ENCODE data around the gene VPS51.

VPS51 gene

GRCh38 chr11:65095974-65096806 lies at the start of gene VPS51:
Gene VPS51 (plus strand): TSS chr11:65096214. CDS start chr11:65096251, 37 bp downstream.
- DNase-seq = peak; percentile 91

DNA sequence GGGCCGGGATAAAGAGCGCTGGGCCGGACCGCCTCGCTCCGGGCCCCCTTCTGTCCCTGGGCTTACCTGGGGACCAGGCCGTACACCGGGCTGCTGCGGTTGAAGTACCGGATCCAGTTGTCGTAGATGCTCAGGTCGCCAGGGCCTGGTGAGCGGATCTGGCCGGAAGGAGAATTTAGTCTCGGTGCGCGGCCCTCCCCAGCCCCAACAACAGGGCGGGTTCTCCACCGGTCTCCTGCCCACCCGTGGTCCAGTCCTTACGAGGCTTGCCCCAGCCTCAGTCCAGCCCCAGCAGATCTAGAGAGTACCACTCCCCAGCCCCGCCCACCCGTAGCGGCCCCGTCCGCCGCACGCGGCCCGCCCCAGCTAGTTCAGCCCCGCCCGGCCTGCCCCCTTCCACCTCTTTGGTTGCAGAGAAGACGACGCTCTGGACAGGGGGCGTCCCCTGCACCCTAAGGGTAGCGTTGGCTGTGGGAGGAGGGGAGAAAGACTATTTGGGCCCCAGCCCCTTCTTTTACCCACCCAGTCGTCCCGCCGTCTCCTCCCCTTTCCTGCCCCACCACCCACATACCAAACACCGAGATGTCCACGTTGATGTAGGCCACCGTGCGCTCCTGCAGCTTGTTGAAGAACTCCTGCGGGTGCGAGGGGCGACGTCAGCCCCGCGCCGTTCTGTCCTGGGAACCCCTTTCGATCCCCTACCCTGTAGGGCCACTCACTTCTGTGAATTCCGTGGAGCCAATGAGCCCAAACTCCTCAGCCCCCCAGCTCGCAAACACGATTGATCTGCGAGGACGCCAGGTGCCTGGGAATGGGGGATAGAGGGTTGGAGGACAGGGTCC lies 48.2 kb upstream of the VPS51 start:
- peak; percentile 65 for DNase-seq

DNA sequence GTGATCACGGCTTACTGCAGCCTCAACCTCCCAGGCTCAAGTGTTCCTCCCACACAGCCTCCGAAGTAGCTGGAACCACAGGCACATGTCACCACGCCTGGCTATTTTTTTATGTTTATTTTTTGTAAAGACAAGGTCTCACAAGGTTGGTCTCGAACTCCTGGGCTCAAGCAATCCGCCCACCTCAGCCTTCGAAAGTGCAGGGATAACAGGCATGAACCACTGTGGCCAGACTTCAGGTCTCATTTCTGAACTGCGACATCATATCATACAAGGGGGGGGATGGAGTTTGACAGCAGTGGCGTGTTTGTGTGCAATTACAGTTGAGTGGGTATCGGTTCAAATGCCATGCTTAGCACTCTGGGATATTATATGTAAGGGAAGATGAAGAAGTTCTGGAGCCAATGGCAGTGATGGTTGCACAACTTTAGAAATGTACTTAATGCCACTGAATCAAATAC lies 44.6 kb upstream of the VPS51 start:
- peak; percentile 53 for DNase-seq

GRCh38 chr11:65053827-65054508 lies 42.0 kb upstream of the VPS51 start:
- peak; percentile 47 for DNase-seq

DNA sequence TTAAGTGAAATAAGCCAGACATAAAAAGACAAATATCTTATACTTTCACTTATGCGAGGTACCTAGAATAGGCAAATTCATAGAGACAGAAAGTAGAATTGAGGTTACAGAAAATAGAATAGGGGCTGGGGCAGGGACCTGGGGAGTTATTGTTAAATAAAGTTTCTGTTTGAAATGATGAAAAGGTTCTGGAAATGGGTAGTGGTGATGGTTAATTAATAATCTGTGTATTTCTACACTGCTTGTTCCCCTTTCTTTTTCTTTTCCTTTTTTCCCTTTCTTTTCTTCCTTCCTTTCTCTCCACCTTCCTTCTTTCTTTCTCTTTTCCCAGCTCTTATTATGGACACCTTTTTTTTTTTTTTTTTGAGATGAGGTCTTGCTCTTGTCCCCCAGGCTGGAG lies 40.5 kb upstream of the VPS51 start:
- DNase-seq = no peak

DNA sequence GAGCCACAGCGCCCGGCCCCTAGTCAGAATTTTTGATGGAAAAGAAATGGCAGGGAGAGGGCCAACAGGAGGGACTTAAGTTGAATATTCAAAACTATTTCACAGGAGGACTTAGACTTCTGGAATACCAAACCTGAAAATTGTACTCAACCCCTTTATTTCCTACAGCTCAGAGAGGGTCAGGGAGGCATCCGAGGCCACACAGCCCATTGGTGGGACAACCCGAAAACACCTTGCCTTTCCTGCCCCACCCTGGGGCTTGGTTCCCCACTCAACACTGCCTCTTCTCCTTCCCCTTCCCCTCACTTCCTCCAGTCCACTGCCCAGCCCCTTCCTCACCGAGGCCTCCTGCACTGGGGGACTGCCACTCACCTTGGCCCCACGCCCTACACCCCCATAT lies 39.0 kb upstream of the VPS51 start:
- no peak for DNase-seq

DNA sequence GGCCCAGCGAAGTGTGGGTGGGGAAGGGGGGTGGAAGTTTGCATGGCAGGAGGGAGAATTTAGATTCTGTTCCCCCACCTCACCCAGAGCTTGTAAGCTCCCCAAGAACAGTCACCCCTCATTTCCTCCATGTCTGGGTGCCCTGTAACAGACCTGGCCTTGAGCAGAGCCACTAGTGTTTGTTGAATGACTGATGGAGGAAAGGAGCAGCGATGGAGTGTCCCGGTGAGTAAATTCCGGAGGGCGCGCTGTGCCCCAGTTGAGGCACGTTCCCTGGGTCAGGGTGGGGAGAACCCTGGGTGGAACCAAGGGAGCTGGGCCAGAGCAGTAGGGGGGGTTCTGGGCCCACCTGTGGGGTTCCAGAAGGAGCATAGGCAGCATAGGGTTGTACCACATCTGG lies 38.5 kb upstream of the VPS51 start:
- DNase-seq = no peak

GRCh38 chr11:65058012-65058411 lies 38.0 kb upstream of the VPS51 start:
- DNase-seq = no peak

- no peak for DNase-seq
Measured at GRCh38 chr11:65058419-65059054, 37.5 kb upstream of the VPS51 start, which contains the start of gene NAALADL1. Gene NAALADL1 (minus strand): TSS chr11:65058553. CDS start chr11:65058521, 32 bp downstream.

DNA sequence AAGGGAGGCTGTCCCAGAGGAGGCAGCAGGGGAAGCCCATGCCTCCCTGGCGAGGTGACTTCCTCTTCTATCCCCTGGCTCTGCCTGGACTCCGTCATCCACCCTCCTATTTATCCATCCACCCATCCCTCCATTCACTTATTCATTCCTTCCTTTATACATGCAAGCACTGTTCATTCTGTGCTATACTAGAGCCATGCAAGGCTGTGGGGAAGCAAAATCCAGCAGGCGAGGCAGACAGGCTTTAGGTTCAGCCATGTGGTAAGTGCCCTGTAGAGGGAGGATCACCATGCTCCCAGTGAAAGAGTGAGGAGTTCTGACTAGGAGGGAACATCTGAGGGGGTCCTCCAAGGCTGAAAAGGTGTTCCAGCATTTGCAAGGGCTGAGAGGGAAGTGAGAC lies 36.5 kb upstream of the VPS51 start:
- DNase-seq = no peak

DNA sequence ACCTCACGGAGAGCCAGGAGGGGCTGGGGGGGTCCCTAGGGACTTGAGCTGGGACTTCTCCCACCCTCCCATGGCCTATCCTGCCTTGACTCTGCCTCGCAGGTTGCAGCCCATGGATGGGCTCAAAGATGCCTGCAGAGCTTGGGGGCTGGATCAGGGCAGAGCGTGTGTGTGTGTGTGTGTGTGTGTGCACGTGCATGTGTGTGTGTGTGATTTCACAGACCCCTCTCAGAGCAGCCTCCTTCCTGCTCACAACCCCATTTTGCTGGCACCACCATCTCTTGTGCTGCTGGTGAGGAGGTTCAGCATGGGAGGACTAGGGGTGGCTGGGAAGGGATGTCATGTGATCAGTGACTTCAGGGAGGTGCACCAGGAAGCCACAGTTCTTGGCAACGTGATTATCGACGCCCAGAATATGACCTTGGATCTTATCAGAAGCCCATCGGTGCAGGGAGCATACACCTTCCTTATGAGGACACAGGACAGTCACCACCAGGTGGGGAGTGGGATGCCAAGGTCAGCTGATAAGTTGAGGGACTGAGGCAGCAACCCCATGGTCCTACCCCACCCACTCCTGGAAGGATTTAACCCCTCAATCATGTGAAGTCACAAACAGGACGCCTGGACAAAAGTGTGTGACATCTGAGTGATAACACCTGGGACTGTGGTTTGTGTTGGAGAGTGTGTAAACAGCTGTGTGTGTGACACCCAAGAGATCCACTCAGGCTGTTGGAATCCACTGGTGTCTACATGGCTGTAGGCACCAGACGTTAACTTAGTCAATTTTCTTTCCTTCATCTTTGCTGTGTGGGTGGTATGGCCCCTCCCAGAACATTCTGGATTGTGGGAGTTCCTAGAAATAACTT lies 35.8 kb upstream of the VPS51 start:
- no peak for DNase-seq

DNA sequence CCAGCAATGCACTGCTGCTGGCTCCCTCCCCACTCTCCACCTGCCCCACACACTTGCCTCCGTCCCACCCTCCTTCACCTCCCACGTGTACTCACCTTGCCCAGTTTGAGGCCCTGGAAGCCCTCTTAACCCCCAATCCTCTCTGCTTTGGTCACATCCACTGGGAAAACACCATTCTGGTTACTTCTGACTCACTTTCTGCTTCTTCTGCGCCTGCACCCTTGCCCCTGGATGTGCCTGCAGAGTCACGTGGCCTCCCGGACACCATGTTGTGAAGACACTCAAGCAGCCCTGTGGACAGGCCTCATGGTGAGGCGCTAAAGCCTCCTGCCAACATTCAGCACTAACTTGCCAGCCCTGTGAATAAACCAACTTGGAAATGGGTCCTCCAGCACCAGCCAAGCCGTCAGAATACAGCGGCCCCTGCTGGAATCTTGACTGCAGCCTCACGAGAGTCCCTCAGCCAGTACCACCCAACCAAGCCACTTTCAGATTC lies 35.1 kb upstream of the VPS51 start:
- DNase-seq = no peak

DNA sequence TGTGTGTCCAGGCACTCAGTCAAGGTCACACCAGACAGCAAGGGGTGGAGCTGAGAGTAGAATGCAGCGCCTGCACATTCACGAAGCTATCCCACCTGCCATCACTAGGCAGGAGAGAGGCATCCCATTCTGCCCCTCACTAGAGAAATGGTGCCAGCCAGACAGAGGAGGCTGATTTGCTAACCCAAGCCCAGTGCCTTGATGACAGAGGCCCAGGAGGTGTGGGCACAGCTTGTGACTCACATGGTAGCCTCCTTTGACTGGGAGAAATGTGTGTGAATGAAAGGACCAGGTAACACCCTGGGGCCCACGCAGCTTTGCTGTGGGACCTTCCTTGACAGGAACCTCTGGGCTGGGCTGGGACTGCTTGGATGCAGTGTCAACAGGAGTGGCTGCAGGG lies 32.5 kb upstream of the VPS51 start:
- no peak for DNase-seq

- DNase-seq = no peak
Measured at GRCh38 chr11:65064847-65065240, 31.2 kb upstream of the VPS51 start.

GRCh38 chr11:65065851-65066250 lies 30.2 kb upstream of the VPS51 start:
- DNase-seq = no peak

DNA sequence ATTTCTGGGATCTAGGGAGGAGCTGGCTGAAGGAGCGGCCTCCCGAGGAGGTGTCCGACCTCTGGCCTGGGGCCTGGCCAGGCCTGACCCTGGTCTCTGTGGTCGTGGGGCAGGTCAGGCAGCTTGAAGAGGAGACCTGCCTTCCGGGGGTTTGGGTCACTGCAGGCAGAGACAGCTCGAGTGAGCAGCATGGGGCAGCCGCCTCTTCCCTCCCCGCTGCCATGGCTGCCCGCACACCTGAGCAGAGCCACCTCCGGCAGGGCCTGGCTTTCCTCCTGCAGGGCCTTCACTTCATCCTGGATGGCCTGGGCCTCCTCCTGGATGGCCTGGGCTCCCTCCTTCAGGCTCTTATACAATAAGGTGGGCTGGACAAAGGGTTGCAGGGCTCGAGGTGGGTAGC lies 29.7 kb upstream of the VPS51 start:
- no peak for DNase-seq

DNA sequence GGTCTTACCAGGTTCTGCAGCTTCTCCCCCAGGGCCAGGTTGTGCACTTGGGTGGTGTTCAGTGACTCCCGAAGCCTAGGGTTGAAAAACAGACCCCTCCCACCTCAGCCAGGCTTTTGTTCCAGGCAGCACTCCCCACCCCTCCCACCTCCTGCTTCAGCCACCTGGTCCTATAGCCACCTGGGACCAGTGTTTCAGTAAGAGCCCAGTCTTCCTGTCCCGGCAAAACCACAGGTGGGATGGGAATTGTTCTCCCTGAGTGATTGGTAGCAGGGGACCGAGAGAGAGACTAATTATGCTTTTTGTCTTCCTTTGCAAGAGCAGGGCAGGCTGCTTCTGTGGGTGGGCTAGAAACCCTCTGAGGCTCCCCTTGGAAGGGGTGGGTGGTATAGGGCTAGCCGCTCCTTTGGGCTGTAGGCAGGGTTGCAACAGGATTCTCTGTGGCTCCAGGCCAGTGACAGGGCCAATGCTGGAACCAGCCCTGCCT lies 29.2 kb upstream of the VPS51 start:
- no peak for DNase-seq

DNA sequence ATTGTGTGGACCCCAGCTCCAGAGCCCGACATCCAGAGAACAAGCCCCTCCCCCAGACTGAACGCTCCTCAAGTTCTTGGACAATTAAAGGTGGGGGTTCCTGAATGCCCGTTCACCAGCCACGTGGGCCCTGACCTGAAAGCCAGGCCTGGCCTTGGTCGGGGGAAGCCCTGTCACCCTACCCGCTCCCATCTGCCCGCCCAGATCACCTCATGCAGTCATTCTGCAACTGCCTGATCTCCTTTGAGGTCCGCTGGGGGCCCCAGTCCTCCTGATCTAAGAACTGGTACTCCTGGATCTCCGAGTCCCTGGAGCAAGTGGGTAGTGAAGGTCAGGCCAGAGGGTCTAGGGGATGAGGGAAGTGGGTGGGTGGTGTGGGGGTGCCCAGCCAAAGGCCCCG lies 28.6 kb upstream of the VPS51 start:
- no peak for DNase-seq

- no peak for DNase-seq
Measured at GRCh38 chr11:65069217-65069616, 26.8 kb upstream of the VPS51 start.

DNA sequence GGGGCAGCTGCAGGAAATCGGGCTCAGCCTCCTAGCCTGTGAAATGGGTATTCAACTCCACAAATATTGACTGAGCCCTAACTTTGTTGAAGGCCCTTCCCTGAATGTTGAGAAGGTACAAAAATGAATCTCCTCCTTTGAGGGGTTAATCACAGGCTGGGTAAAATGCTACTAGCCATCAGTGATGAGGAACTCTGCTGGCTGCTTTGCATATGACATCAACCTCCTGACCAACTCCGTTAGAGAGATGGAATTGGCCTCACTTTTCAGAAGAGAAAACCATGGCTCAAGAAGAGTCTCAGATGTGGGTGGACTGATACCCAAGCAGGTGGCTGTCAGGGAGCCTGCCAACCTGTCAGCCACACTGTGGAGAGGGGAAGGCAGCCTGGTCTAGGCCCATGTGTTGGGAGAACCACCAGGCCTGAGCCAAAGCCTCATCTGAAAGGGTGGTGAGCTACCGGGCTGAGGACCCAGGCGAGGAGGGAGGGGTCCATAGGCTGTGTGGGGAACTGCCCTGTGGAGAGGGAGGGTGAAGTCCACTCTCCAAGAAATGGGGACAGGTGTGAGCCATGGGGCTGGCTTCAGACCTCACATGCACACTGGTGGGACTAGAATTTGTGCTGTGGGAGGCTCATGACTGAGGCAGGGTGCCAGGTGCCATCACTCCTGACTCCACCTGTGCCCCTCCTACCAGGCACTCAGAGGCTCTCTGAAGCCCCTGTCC lies 23.9 kb upstream of the VPS51 start:
- DNase-seq = no peak

GRCh38 chr11:65072631-65072966 lies 23.4 kb upstream of the VPS51 start:
- DNase-seq = no peak

All from activated CD8-positive, alpha-beta memory T cell treated with anti-CD3 and anti-CD28 coated beads, Interleukin-2, amount 50 U/mL, for 48 hours (primary cell).